ENCODE measurements around the gene ESPN. TPM values are rescaled to one million over a fixed set of nuclear protein-coding genes. Genes with fewer than 3 reads are reported as not detected.
"Not testable (repeated sequence)": the region's sequence is repeated elsewhere in the genome, so short reads cannot be mapped to it uniquely, and the experiment has no call there.

The ESPN gene
- total and polyA plus RNA-seq, 7 donors, result 0.55 to 202 (median 86.5) TPM; not detected in 2

DNA sequence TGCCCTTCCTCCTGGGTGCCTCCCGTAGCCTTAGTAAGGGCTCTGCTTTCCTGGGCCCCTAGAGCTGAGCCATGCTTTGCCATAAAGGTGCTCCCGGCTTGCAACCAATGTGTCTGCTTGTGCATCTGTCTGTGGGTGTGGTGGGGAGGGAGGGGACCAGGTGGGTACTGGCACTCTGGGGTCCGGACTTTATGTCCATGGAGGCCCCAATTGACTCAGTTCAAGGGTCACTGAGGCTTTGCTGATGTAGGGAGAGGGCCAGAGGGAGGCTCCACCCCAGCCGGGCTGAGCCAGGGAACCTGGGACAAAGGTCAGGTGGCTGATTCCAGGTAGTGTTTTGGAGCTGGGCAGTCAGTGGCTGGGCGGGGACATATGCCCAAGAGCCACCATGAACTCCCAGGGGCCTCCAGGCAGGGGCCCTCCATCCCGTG is 26.4 kb downstream of the ESPN start:
- no peak overlapping the region for H3K27ac ChIP-seq
- TF ChIP-seq CTCF (IDR thresholded peaks at IDR 0.05) (no peak), POLR2A (IDR thresholded peaks at IDR 0.05) (no peak), POLR2AphosphoS5 (IDR thresholded peaks at IDR 0.05) (no peak), EP300 (IDR thresholded peaks at IDR 0.05) (no peak)
- peaks cover 43 to 98% (median 94%) of the 10 kb centered on the region in 3 donors for H3K27me3 ChIP-seq
- peaks cover 0 to 39% (median 21%) of the 10 kb centered on the region in 4 donors for H3K4me1 ChIP-seq
- 12 to 59% methylated on average over 6 of the region's 6 CpGs for WGBS, 2 donors
- intact Hi-C loops (cut with DNase I), result no loop called here
- DNase-seq, result no peak
- no peak overlapping the region for H3K4me3 ChIP-seq
- H3K36me3 ChIP-seq, result no peaks in the 10 kb centered on the region
- H3K9me3 ChIP-seq, result no peaks in the 10 kb centered on the region

- H3K4me1 ChIP-seq, result peaks cover 0 to 17% (median 2%) of the 10 kb centered on the region in 4 donors
- H3K27ac ChIP-seq; intact Hi-C loops (cut with DNase I); H3K36me3 ChIP-seq; H3K4me3 ChIP-seq; H3K9me3 ChIP-seq; DNase-seq: not testable (repeated sequence)
- 34 to 80% methylated on average over 85 of the region's 85 CpGs for WGBS, 2 donors
- peaks cover 20 to 95% (median 72%) of the 10 kb centered on the region in 3 donors for H3K27me3 ChIP-seq
Measured at GRCh38 chr1:6453895-6454855, 29.6 kb downstream of the ESPN start.

- Histone ChIP-seq H3K27me3 (peaks cover 11 to 95% (median 64%) of the 10 kb centered on the region in 3 donors), H3K9me3 (no peaks in the 10 kb centered on the region), H3K36me3 (no peaks in the 10 kb centered on the region), H3K4me1 (peaks cover 0 to 21% (median 2%) of the 10 kb centered on the region in 4 donors), H3K27ac (no peak overlapping the region), H3K4me3 (no peak overlapping the region)
- 38 to 79% methylated on average over 115 of the region's 115 CpGs for WGBS, 2 donors
- no peak for DNase-seq
- no peak for TF ChIP-seq POLR2AphosphoS5 (IDR thresholded peaks at IDR 0.05)
- TF ChIP-seq POLR2A (IDR thresholded peaks at IDR 0.05), result no peak
- TF ChIP-seq CTCF (IDR thresholded peaks at IDR 0.05), result no peak
- intact Hi-C loops (cut with DNase I), result no loop called here
Measured at GRCh38 chr1:6454856-6455751, 30.5 kb downstream of the ESPN start.

- H3K9me3 ChIP-seq; H3K27ac ChIP-seq; DNase-seq; H3K4me3 ChIP-seq; intact Hi-C loops (cut with DNase I); H3K36me3 ChIP-seq: not testable (repeated sequence)
- 54 to 83% methylated on average over 58 of the region's 58 CpGs for WGBS, 2 donors
- Histone ChIP-seq H3K4me1 (peaks cover 0 to 25% (median 2%) of the 10 kb centered on the region in 4 donors), H3K27me3 (peaks cover 17 to 95% (median 56%) of the 10 kb centered on the region in 3 donors)
Measured at GRCh38 chr1:6455752-6456520, 31.4 kb downstream of the ESPN start.

GRCh38 chr1:6456800-6457466 is 32.4 kb downstream of the ESPN start:
- Histone ChIP-seq H3K27ac (no peak overlapping the region), H3K27me3 (peaks cover 17 to 95% (median 56%) of the 10 kb centered on the region in 3 donors), H3K4me1 (peaks cover 0 to 25% (median 2%) of the 10 kb centered on the region in 4 donors), H3K9me3 (no peaks in the 10 kb centered on the region), H3K36me3 (no peaks in the 10 kb centered on the region), H3K4me3 (no peak overlapping the region)
- no peak for DNase-seq
- intact Hi-C loops (cut with DNase I), result no loop called here
- TF ChIP-seq CTCF (IDR thresholded peaks at IDR 0.05) (no peak), EP300 (IDR thresholded peaks at IDR 0.05) (no peak), POLR2AphosphoS5 (IDR thresholded peaks at IDR 0.05) (no peak), POLR2A (IDR thresholded peaks at IDR 0.05) (no peak)
- WGBS, 2 donors, result 86% methylated on average over 11 of the region's 11 CpGs

Measured in sigmoid colon (tissue), 7 donors.